ENCODE data around the gene IFFO2. TPM values are rescaled to one million over a fixed set of nuclear protein-coding genes. Genes with fewer than 3 reads are reported as not detected.

IFFO2 gene
- total and polyA plus RNA-seq, 10 of the 15 experiments (the other 5 are each of a cell fraction or from before 2014, with no cell fraction given), result 1.2 to 18.4 (median 6.7) TPM

DNA sequence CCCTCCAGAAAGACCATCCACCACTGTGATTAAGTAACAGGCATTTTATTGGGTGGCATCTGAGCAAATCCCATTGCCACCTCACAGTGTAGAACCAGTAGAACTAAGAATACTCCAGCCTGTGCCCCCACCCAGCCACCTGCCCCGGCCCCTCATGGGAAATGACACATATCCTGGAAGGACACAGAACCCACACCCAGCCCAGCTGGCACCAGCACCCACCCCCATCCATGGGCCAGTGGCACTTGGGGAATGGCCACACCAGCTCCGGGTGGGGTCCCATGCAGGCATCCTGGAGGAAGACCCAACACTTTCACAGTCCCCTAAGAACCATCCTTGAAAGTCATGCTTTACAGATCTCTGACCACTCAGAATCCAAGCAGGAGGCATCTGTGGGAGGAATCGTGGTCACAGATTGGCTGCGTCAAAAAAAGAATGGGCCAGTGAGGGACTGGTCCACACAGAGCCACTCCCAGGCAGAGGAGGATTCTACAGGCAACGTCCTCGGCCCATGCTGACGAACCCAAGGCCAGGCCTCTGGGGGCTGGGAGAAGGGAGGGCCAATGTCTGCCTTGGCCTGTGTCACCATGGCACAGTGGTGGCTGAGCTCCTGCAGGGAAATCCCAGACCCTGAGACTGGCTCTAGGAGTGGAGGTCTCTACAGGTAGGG, 84.9 kb downstream of the IFFO2 start (continued):
- TF ChIP-seq, protein P1, sequence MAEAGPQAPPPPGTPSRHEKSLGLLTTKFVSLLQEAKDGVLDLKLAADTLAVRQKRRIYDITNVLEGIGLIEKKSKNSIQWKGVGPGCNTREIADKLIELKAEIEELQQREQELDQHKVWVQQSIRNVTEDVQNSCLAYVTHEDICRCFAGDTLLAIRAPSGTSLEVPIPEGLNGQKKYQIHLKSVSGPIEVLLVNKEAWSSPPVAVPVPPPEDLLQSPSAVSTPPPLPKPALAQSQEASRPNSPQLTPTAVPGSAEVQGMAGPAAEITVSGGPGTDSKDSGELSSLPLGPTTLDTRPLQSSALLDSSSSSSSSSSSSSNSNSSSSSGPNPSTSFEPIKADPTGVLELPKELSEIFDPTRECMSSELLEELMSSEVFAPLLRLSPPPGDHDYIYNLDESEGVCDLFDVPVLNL (IDR thresholded peaks at IDR 0.05; ENCODE audit: low read depth, low read length), result no peak
- TF ChIP-seq RAD51 (IDR thresholded peaks at IDR 0.05) (no peak), PML (IDR thresholded peaks at IDR 0.05; ENCODE audit: low read length) (no peak)

DNA sequence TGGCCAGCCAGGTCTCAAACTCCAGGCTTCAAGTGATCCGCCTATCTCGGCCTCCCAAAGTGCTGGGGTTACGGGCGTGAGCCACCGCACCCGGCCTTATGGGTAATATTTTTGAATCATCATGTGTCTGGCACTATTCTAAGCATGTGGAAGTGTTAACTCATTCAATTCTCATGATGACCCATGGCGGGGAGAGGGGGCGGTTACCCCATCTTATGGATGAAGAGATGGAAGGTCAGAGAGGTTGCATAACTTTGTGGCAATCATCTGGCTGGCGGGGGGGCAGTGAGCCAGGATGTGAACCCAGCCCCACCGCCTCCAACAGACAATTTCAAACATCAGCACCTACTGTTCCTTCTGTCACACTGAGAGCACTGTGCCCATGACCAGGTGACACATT, 85.5 kb downstream of the IFFO2 start:
- SMC1A ChIA-PET (ENCODE audit: uncharacterized antibody, unreplicated experiment), result no interaction called here
- CTCF ChIA-PET, result interaction anchor here (0.8 kb wide), 1 partner anchor 14 kb away, joined by 4 read pairs; no protein-coding TSS in a partner anchor
- intact Hi-C loops (cut with micrococcal nuclease; ENCODE audit: unreplicated experiment), result no loop called here
- H3K9ac ChIP-seq (ENCODE audit: control insufficient read depth, insufficient read depth, low read length), result no peak overlapping the region
- POLR2A ChIA-PET, result no interaction called here
- FAIRE-seq (no peak), DNase-seq (ENCODE audit: low read depth, low spot score) (no peak), ATAC-seq (no peak)
- H4K20me1 ChIP-seq (ENCODE audit: control insufficient read depth, insufficient read depth), result no peaks in the 10 kb centered on the region; the same call in 1 of the 2 replicates
- no peaks in the 10 kb centered on the region for H3K9me3 ChIP-seq (replicated peaks; ENCODE audit: control insufficient read depth, insufficient read depth, low read length)
- no peaks in the 10 kb centered on the region for H3K79me2 ChIP-seq (ENCODE audit: control insufficient read depth, insufficient read depth, low read length)
- in situ Hi-C loops (cut with MboI), result no loop called here
- no peaks in the 10 kb centered on the region; a peak in 2 of 4 replicates for H3K27me3 ChIP-seq (replicated peaks in 1 of 2; ENCODE audit: control insufficient read depth in 2 of 2, insufficient read depth in 2 of 2, low read length in 1 of 2)
- H3K36me3 ChIP-seq (ENCODE audit: control insufficient read depth in 2 of 2, insufficient read depth in 2 of 2, low read length in 1 of 2), result no peaks in the 10 kb centered on the region
- no peak for TF ChIP-seq MXI1 (IDR thresholded peaks at IDR 0.05; ENCODE audit: low read depth, low read length)
- TF ChIP-seq EZH2 (IDR thresholded peaks at IDR 0.05; ENCODE audit: borderline replicate concordance, control insufficient read depth, low read depth, low read length), result no peak
- no peak for TF ChIP-seq BRCA1 (IDR thresholded peaks at IDR 0.05; ENCODE audit: low read depth, low read length)
- no peak for TF ChIP-seq CBX3 (IDR thresholded peaks at IDR 0.05; ENCODE audit: borderline replicate concordance, low read depth)
- no peak for TF ChIP-seq RAD21 (IDR thresholded peaks at IDR 0.05; ENCODE audit: insufficient read depth, low read depth, low read length)
- TF ChIP-seq HCFC1 (IDR thresholded peaks at IDR 0.05; ENCODE audit: low read length), result no peak
- TF ChIP-seq SUPT20H (IDR thresholded peaks at IDR 0.05; ENCODE audit: borderline replicate concordance, control insufficient read depth, low read depth, low read length), result no peak
- TF ChIP-seq, protein P2, sequence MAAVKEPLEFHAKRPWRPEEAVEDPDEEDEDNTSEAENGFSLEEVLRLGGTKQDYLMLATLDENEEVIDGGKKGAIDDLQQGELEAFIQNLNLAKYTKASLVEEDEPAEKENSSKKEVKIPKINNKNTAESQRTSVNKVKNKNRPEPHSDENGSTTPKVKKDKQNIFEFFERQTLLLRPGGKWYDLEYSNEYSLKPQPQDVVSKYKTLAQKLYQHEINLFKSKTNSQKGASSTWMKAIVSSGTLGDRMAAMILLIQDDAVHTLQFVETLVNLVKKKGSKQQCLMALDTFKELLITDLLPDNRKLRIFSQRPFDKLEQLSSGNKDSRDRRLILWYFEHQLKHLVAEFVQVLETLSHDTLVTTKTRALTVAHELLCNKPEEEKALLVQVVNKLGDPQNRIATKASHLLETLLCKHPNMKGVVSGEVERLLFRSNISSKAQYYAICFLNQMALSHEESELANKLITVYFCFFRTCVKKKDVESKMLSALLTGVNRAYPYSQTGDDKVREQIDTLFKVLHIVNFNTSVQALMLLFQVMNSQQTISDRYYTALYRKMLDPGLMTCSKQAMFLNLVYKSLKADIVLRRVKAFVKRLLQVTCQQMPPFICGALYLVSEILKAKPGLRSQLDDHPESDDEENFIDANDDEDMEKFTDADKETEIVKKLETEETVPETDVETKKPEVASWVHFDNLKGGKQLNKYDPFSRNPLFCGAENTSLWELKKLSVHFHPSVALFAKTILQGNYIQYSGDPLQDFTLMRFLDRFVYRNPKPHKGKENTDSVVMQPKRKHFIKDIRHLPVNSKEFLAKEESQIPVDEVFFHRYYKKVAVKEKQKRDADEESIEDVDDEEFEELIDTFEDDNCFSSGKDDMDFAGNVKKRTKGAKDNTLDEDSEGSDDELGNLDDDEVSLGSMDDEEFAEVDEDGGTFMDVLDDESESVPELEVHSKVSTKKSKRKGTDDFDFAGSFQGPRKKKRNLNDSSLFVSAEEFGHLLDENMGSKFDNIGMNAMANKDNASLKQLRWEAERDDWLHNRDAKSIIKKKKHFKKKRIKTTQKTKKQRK (IDR thresholded peaks at IDR 0.05; ENCODE audit: low read depth, low read length), result no peak
- TF ChIP-seq CHD4 (IDR thresholded peaks at IDR 0.05), result no peak
- TF ChIP-seq, protein P3, sequence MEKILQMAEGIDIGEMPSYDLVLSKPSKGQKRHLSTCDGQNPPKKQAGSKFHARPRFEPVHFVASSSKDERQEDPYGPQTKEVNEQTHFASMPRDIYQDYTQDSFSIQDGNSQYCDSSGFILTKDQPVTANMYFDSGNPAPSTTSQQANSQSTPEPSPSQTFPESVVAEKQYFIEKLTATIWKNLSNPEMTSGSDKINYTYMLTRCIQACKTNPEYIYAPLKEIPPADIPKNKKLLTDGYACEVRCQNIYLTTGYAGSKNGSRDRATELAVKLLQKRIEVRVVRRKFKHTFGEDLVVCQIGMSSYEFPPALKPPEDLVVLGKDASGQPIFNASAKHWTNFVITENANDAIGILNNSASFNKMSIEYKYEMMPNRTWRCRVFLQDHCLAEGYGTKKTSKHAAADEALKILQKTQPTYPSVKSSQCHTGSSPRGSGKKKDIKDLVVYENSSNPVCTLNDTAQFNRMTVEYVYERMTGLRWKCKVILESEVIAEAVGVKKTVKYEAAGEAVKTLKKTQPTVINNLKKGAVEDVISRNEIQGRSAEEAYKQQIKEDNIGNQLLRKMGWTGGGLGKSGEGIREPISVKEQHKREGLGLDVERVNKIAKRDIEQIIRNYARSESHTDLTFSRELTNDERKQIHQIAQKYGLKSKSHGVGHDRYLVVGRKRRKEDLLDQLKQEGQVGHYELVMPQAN (conservative IDR thresholded peaks at IDR 0.05), result no peak
- H3K4me1 ChIP-seq (ENCODE audit: control insufficient read depth, insufficient read depth, low read length), result no peaks in the 10 kb centered on the region
- no peak overlapping the region for H2AFZ ChIP-seq (ENCODE audit: control insufficient read depth, low read depth, low read length)
- H3K4me3 ChIP-seq, result no peak overlapping the region
- no TSS peak for BruUV-seq (replicated peaks)
- no peak overlapping the region for H3K27ac ChIP-seq (ENCODE audit: control insufficient read depth, insufficient read depth)
- 86% methylated on average over 10 of the region's 10 CpGs for WGBS (ENCODE audit: insufficient coverage, insufficient replicate concordance, low lambda C conversion rate, missing lambda C conversion rate)
- no peak overlapping the region for H3K4me2 ChIP-seq (ENCODE audit: control insufficient read depth, insufficient read depth)
- RAD21 ChIA-PET (ENCODE audit: unreplicated experiment), result no interaction called here

All from GM12878 (cell line).